Measurements from ENCODE around the gene WNT5B.

WNT5B gene

GRCh38 chr12:1628666-1629337, at the start of gene WNT5B:
Gene WNT5B (plus strand): TSS chr12:1629231. CDS start chr12:1631355, 2,124 bp downstream.
- no peak for TF ChIP-seq CTCF (IDR thresholded peaks at IDR 0.05; ENCODE audit: control insufficient read depth, extremely low read depth, insufficient read depth)
- H3K4me3 ChIP-seq (ENCODE audit: low read depth, low read length), result peak within 1 kb of the TSS; percentile 26; the same call in 1 of the 2 replicates
- no peak for DNase-seq (ENCODE audit: low read depth)

- DNase-seq (ENCODE audit: low read depth), result no peak
- TF ChIP-seq CTCF (IDR thresholded peaks at IDR 0.05; ENCODE audit: control insufficient read depth, extremely low read depth, insufficient read depth), result no peak
- no peak overlapping the region for H3K4me3 ChIP-seq (ENCODE audit: low read depth, low read length)
Observed at GRCh38 chr12:1579651-1580435, 49.2 kb upstream of the WNT5B start.

- no peak for DNase-seq (ENCODE audit: low read depth)
- TF ChIP-seq CTCF (IDR thresholded peaks at IDR 0.05; ENCODE audit: control insufficient read depth, extremely low read depth, insufficient read depth), result no peak
- no peak overlapping the region for H3K4me3 ChIP-seq (ENCODE audit: low read depth, low read length)
Observed at GRCh38 chr12:1580526-1580925, 48.5 kb upstream of the WNT5B start.

GRCh38 chr12:1581973-1582708, 46.9 kb upstream of the WNT5B start:
- DNase-seq (ENCODE audit: low read depth), result no peak
- TF ChIP-seq CTCF (IDR thresholded peaks at IDR 0.05; ENCODE audit: control insufficient read depth, extremely low read depth, insufficient read depth), result no peak
- H3K4me3 ChIP-seq (ENCODE audit: low read depth, low read length), result no peak overlapping the region

- no peak for TF ChIP-seq CTCF (IDR thresholded peaks at IDR 0.05; ENCODE audit: control insufficient read depth, extremely low read depth, insufficient read depth)
- no peak for DNase-seq (ENCODE audit: low read depth)
- H3K4me3 ChIP-seq (ENCODE audit: low read depth, low read length), result no peak overlapping the region
Observed at GRCh38 chr12:1582709-1583050, 46.4 kb upstream of the WNT5B start.

- no peak overlapping the region for H3K4me3 ChIP-seq (ENCODE audit: low read depth, low read length)
- no peak for DNase-seq (ENCODE audit: low read depth)
- TF ChIP-seq CTCF (IDR thresholded peaks at IDR 0.05; ENCODE audit: control insufficient read depth, extremely low read depth, insufficient read depth), result peak; percentile 92
Observed at GRCh38 chr12:1583421-1584078, 45.5 kb upstream of the WNT5B start.
